H1 (cell line): ENCODE data around the gene RASAL1.

Source experiments
- CBX5 ChIP-seq: fragments of 300-800, 300-1000 bp; sonication (generic); IDR thresholded peaks from 2 replicates; pipeline ENCODE4 v1.7.1; 2016; ENCODE audit warnings: antibody characterized with exemption, low read length, low read depth
- CTCF ChIP-seq, 3 experiments: IDR thresholded peaks; 1 replicate in 2 of 3; 2 replicates in 1 of 3; pipeline versions ENCODE4 v1.5.1 to v1.6.1; 2011; ENCODE audit warnings: low read length in 3 of 3, mild to moderate bottlenecking in 3 of 3, inconsistent platforms in 2 of 3, low read depth in 1 of 3, moderate library complexity in 1 of 3; ENCODE audit not compliant: insufficient read depth in 1 of 3; ENCODE audit errors: control extremely low read depth in 1 of 3
- EZH2 ChIP-seq: fragments of 200-600 bp; sonication (generic); IDR thresholded peaks from 2 replicates; pipeline ENCODE4 v1.7.1; 2012; ENCODE audit warnings: low read depth, mild to moderate bottlenecking, moderate library complexity, low read length, inconsistent platforms; ENCODE audit not compliant: severe bottlenecking
- MAX ChIP-seq: IDR thresholded peaks from 2 replicates; pipeline ENCODE4 v1.6.1; 2012; ENCODE audit warnings: inconsistent platforms
- POLR2A ChIP-seq, 2 experiments: IDR thresholded peaks; 1 replicate in 1 of 2; 2 replicates in 1 of 2; pipeline ENCODE4 v1.6.1; 2011; ENCODE audit warnings: low read depth in 2 of 2, low read length in 2 of 2, mild to moderate bottlenecking in 2 of 2; ENCODE audit errors: control extremely low read depth in 1 of 2
- POLR2AphosphoS5 ChIP-seq: IDR thresholded peaks from 2 replicates; pipeline ENCODE4 v1.6.1; 2011; ENCODE audit warnings: low read depth, low read length
- SIN3A ChIP-seq, 2 experiments: IDR thresholded peaks in 1 of 2; conservative IDR thresholded peaks in 1 of 2; 2 replicates each; pipeline ENCODE4 v1.6.1; 2011 to 2012; ENCODE audit warnings: low read length in 2 of 2, improper control_type of control experiment in 1 of 2, low read depth in 1 of 2, mild to moderate bottlenecking in 1 of 2
- SP1 ChIP-seq: IDR thresholded peaks from 2 replicates; pipeline ENCODE4 v1.6.1; 2011; ENCODE audit warnings: low read depth, low read length
- TAF1 ChIP-seq: IDR thresholded peaks from 2 replicates; pipeline ENCODE4 v1.6.1; 2011; ENCODE audit warnings: mild to moderate bottlenecking, low read depth, low read length
- USF2 ChIP-seq: IDR thresholded peaks from 2 replicates; pipeline ENCODE4 v1.6.1; 2011; ENCODE audit warnings: low read length, improper control_type of control experiment

GRCh38 chr12:113128802-113129663 lies 6.5 kb downstream of the RASAL1 start:
- TF ChIP-seq CBX5 = no peak
- no peak for TF ChIP-seq SIN3A (conservative IDR thresholded peaks at IDR 0.05 in 1 of 2, IDR thresholded peaks at IDR 0.05 in 1 of 2; ENCODE audit: low read depth in 1 of 2, low read length in 2 of 2)
- TF ChIP-seq MAX = no peak
- no peak for TF ChIP-seq POLR2A (IDR thresholded peaks at IDR 0.05; ENCODE audit: control extremely low read depth in 1 of 2, low read depth in 2 of 2, low read length in 2 of 2)
- no peak for TF ChIP-seq USF2
- TF ChIP-seq CTCF (IDR thresholded peaks at IDR 0.05; ENCODE audit: control extremely low read depth in 1 of 3, insufficient read depth in 1 of 3, low read depth in 1 of 3, low read length in 3 of 3) = no peak
- no peak for TF ChIP-seq TAF1
- TF ChIP-seq SP1 = no peak
- no peak for TF ChIP-seq EZH2
- no peak for TF ChIP-seq POLR2AphosphoS5
